Measurements from ENCODE around the gene UFD1.

- TF ChIP-seq, protein P1, sequence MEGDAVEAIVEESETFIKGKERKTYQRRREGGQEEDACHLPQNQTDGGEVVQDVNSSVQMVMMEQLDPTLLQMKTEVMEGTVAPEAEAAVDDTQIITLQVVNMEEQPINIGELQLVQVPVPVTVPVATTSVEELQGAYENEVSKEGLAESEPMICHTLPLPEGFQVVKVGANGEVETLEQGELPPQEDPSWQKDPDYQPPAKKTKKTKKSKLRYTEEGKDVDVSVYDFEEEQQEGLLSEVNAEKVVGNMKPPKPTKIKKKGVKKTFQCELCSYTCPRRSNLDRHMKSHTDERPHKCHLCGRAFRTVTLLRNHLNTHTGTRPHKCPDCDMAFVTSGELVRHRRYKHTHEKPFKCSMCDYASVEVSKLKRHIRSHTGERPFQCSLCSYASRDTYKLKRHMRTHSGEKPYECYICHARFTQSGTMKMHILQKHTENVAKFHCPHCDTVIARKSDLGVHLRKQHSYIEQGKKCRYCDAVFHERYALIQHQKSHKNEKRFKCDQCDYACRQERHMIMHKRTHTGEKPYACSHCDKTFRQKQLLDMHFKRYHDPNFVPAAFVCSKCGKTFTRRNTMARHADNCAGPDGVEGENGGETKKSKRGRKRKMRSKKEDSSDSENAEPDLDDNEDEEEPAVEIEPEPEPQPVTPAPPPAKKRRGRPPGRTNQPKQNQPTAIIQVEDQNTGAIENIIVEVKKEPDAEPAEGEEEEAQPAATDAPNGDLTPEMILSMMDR (IDR thresholded peaks at IDR 0.05), result no peak
- TF ChIP-seq ZFX (IDR thresholded peaks at IDR 0.05; ENCODE audit: borderline replicate concordance), result no peak
These were observed 67.9 kb downstream of the UFD1 start for GRCh38 chr22:19410941-19411689.

Data from 22Rv1 (cell line).